Measurements from ENCODE around the gene PIGU. TPM values are rescaled to one million over a fixed set of nuclear protein-coding genes. Genes with fewer than 3 reads are reported as not detected.

The PIGU gene
- polyA plus RNA-seq, 1 experiment, result 35.2 TPM

- Histone ChIP-seq H3K36me3 (ENCODE audit: control insufficient read depth, insufficient read depth, low read length) (no peaks in the 10 kb centered on the region), H3K4me3 (ENCODE audit: low read depth, low read length) (no peak overlapping the region), H3K27me3 (ENCODE audit: control insufficient read depth, insufficient read depth, low read length) (no peaks in the 10 kb centered on the region)
- DNase-seq (ENCODE audit: low read depth), result no peak
- CTCF ChIA-PET, result interaction anchor here (1.6 kb wide), 1 partner anchor 110 kb away, joined by 5 read pairs; no protein-coding TSS in a partner anchor
- TF ChIP-seq CTCF (IDR thresholded peaks at IDR 0.05; ENCODE audit: insufficient read depth, low read depth, low read length), result no peak
- POLR2A ChIA-PET, result no interaction called here
These were observed 12.6 kb upstream of the PIGU start for GRCh38 chr20:34689486-34689885.

- no peak for TF ChIP-seq CTCF (IDR thresholded peaks at IDR 0.05; ENCODE audit: insufficient read depth, low read depth, low read length)
- ChIA-PET CTCF (no interaction called here), POLR2A (interaction anchor here (0.7 kb wide), 1 partner anchor 22 kb away, joined by 10 read pairs; no protein-coding TSS in a partner anchor)
- DNase-seq (ENCODE audit: low read depth), result no peak
- Histone ChIP-seq H3K27me3 (ENCODE audit: control insufficient read depth, insufficient read depth, low read length) (no peaks in the 10 kb centered on the region), H3K4me3 (ENCODE audit: low read depth, low read length) (no peak overlapping the region), H3K36me3 (ENCODE audit: control insufficient read depth, insufficient read depth, low read length) (no peaks in the 10 kb centered on the region)
These were observed 6.8 kb upstream of the PIGU start for GRCh38 chr20:34683667-34684066.

- POLR2A ChIA-PET, result interaction anchor here (0.7 kb wide), 1 partner anchor 24 kb away, joined by 3 read pairs; the partner anchor contains the start of gene TP53INP2
- TF ChIP-seq CTCF (IDR thresholded peaks at IDR 0.05; ENCODE audit: insufficient read depth, low read depth, low read length), result no peak
- CTCF ChIA-PET, result interaction anchor here (1.1 to 1.2 kb wide), 2 partner anchors 102 to 142 kb away, joined by 3 read pairs; no protein-coding TSS in a partner anchor
- no peak for DNase-seq (ENCODE audit: low read depth)
- no peak overlapping the region for H3K4me3 ChIP-seq (ENCODE audit: low read depth, low read length)
- no peaks in the 10 kb centered on the region for H3K27me3 ChIP-seq (ENCODE audit: control insufficient read depth, insufficient read depth, low read length)
- H3K36me3 ChIP-seq (ENCODE audit: control insufficient read depth, insufficient read depth, low read length), result no peaks in the 10 kb centered on the region
These were observed 3.8 kb upstream of the PIGU start for GRCh38 chr20:34680586-34681175.

- H3K4me3 ChIP-seq (ENCODE audit: low read depth, low read length), result peak overlapping the region; percentile 72
- no peak for TF ChIP-seq CTCF (IDR thresholded peaks at IDR 0.05; ENCODE audit: insufficient read depth, low read depth, low read length)
- POLR2A ChIA-PET, result no interaction called here
- H3K27me3 ChIP-seq (ENCODE audit: control insufficient read depth, insufficient read depth, low read length), result no peaks in the 10 kb centered on the region
- DNase-seq (ENCODE audit: low read depth), result no peak
- H3K36me3 ChIP-seq (ENCODE audit: control insufficient read depth, insufficient read depth, low read length), result no peaks in the 10 kb centered on the region
- CTCF ChIA-PET, result interaction anchor here (1.3 kb wide), 1 partner anchor 363 kb away, joined by 3 read pairs; no protein-coding TSS in a partner anchor
These were observed 775 bp downstream of the PIGU start for GRCh38 chr20:34675993-34676641.

GRCh38 chr20:34675561-34675960 lies 1.3 kb downstream of the PIGU start:
- DNase-seq (ENCODE audit: low read depth), result no peak
- ChIA-PET CTCF (interaction anchor here (1.3 kb wide), 1 partner anchor 363 kb away, joined by 3 read pairs; no protein-coding TSS in a partner anchor), POLR2A (no interaction called here)
- Histone ChIP-seq H3K4me3 (ENCODE audit: low read depth, low read length) (no peak overlapping the region), H3K27me3 (ENCODE audit: control insufficient read depth, insufficient read depth, low read length) (no peaks in the 10 kb centered on the region), H3K36me3 (ENCODE audit: control insufficient read depth, insufficient read depth, low read length) (no peaks in the 10 kb centered on the region)
- TF ChIP-seq CTCF (IDR thresholded peaks at IDR 0.05; ENCODE audit: insufficient read depth, low read depth, low read length), result no peak
